ENCODE data around the gene PIPOX.

Gene PIPOX

GRCh38 chr17:29048440-29049368 lies 5.8 kb downstream of the PIPOX start:
- no peak for DNase-seq

DNA sequence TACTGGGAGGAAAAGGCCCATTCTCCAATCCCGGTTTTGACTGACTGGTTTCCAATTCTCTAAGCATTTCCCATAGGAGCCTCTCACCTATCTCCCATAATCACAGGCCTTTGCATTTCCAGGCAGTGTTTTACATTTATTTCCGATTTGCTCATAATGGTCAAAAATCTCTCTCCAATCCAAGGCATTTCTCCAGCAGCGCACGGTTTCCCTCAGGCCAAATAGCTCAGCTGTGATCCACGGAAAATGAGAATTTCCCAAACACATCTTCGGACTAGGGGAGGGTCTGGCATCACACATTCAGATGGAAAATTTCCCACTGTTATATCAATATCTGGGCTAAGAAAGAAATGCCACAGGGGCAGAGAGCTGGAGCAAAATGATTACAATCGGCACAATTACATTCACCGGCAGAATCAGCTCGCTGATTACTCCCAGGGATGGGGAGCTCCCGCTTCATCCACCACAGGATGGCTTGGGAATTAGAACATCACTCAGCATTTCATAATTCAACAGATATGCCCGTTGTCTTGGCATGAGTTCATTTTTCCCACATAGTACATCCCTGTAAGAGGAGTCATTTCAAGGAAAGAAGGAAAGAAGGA lies 6.7 kb downstream of the PIPOX start:
- DNase-seq, result no peak

DNA sequence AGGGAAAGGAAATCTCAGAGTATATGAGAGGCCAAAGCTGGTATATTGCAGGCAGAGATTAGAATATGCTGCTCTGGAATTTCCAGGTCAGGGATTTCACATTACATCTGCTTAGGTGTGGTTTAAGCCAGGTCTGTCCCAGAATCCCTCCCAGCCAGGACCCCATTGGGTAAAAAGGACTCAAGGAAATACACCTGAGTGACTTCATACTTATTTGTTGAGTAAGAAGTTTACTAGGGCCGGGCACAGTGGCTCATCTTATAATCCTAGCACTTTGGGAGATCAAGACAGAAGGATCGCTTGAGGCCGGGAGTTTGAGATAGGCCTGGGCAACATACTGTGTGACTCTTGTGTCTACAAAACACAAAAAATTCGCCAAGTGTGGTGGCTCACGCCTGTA lies 7.2 kb downstream of the PIPOX start:
- DNase-seq, result no peak

DNA sequence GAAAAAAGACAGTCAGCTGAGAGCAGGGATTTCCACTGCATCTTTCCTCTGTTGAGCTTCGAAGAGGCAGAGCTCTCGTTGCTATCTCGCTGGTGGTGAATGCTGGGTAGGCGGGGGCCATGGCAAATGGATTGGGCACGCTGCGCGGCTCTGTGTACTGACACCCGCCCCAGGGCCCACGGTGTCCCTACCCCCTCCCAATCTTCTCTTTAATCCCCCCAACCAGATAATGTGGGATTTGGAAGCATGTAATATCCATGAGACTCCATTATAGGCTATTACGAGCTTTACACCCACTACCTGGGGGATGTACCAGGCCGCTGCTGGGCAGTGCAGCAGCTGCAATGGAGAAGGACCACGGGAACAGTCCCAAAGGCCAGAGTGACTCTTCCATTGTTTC lies 8.3 kb downstream of the PIPOX start:
- no peak for DNase-seq

- no peak for DNase-seq
Measured at GRCh38 chr17:29051731-29052130, 8.8 kb downstream of the PIPOX start.

DNA sequence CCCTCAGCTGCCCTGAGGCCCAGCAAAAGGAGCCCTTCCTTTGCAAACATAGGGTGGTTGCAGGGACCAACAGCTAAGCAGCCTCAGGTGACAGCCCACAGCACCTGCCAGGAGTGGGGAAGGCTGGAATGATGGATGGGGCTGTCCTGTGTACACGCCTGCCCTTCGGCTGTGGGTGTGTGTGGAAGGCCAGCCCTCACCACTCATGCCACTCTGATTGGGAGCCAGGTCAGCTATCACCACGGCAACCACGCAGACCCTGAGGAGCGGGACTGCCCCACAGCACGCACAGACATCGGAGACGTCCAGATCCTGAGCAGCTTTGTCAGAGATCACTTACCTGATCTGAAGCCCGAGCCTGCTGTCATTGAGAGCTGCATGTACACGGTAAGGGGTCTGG lies 11.9 kb downstream of the PIPOX start:
- no peak for DNase-seq

DNA sequence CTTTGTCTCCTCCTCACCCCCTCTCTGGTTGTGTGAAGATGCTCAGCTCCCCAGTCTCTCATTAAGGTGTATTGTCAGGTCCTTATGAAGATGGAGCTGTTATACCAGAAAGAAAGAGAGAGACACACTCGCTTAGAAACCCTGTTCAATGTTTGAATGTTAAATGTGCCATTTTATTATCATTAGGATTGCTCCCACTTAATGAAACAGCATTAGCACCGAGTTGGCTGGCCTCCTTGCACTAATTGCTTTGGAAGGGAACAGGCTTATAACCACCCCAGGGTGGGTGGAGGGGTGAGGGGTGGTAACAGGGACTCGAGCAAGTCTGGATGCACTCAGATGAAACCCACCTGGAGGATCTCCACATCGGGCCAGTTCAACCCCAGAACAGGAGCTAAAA lies 14.4 kb downstream of the PIPOX start:
- DNase-seq, result no peak

- DNase-seq, result no peak
Measured at GRCh38 chr17:29058391-29058790, 15.4 kb downstream of the PIPOX start.

- no peak for DNase-seq
Measured at GRCh38 chr17:29059281-29059680, 16.3 kb downstream of the PIPOX start.

DNA sequence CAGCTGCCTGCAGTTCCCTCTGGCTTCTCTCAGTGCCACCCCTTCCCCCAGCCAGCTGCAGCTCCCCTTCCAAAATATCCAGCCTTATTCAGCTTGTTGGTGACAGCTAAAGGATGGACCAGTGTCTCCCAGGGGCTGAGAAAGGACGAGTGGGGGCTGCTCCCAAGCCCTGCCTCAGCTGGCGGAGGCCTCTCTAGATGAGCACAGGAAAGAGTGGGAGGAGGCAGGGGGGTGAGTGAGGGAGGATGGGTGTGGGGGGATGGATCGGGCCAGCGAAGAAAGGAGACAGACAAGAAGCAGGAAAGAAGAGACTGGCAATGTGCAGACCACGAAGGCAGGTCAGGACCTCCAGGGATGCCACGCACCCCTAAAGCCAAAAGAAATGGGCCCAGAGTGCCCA lies 17.5 kb downstream of the PIPOX start:
- no peak for DNase-seq

DNA sequence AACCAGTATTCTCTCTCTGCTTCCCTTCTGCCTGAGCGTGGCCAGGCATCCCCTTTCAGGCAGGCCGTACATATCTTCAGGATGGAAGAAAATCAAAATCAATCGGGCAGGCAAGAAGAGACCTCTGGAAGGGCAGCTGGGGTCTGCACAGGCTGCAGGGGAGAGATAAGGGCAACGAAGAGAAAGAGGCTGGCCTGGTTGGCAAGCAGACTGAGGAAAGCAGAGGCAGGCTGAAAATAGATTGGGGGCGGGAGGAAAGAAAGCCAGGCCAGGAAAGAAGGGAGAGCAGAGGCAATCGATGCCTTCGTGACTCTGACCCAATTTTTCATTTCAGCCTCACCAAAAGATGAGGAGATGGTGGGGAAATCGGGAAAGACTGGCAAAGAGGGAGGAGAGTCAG lies 18.1 kb downstream of the PIPOX start:
- DNase-seq, result no peak

- no peak for DNase-seq
Measured at GRCh38 chr17:29062215-29062614, 19.3 kb downstream of the PIPOX start.

DNA sequence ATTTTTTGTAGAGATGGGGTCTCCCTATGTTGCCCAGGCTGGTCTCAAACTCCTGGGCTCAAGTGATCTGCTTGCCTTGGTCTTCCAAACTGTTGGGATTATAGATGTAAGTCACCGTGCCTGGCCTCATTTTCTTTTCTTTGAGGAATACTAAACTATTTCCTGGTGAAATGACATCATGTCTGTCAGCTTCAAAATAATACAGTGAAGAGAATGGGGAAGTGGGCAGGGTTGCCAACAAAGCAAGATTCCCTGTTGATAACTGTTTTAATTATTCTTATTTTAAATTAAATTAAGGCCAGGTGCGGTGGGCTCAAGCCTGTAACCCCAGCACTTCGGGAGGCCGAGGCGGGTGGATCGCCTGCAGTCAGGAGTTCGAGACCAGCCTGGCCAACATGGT lies 21.1 kb downstream of the PIPOX start:
- DNase-seq, result no peak

DNA sequence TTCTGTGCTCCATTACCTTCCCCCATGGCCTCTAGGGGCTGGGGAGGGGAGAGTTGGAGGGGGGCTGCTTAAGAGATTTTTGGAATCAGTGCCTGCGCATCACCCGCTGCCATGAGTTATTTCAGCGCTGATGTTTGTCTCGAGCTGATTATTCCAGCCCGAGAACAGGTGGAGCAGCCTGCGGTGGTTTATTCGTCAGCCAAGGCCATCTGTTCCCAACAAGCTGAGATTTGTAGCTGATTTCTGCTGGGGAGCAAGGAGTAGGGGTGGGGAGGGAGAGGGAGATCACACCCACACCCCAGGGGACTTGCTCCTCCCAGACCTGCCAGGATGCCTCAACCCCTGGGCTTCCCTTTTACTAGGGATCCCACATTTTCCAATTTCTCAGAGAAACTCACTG lies 23.1 kb downstream of the PIPOX start:
- no peak for DNase-seq

DNA sequence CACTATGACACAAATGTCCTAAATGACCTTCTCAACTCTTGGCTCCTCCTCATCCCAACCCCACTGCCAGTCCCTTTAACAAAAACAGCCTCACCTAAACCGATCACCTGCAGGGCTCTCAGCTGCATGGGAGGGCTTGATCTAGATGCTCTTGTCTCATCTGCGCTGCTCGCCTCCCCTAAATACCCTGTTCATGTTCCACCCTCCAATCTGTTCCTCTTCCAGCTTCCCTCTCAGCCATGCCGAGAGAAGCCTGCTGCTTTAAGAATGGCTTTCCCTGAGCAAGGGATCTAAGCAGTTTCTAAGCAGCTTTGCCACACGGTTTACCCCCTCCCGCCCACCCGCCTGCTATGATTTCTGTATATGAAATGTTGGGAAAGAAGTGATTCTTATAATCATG lies 23.7 kb downstream of the PIPOX start:
- DNase-seq, result no peak

- DNase-seq, result no peak
Measured at GRCh38 chr17:29068818-29069217, 25.9 kb downstream of the PIPOX start.

DNA sequence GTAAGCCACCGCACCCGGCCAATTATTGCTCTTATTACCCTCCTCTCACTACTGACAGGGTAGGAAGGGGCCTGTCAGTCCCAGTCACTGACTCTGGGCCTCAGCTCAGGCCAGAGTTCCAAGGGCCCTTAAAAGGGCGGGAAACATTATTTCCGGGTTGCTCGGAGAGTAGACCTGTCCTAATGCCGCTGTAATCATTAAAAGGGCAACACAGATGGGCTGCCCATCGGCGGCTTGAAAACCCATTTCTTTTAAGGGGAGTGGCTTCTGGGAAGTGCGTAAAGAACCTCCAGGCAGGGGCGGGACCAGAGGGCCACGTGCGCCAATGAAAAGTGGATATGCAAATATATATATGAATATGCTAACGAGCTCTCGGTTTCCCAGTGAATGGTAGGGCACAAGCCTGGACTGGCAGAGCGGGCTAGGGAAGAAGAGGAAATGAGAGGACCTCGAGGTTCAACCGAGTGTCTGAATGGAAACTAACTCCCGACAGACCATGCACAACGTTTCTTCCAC lies 26.6 kb downstream of the PIPOX start:
- no peak for DNase-seq

- DNase-seq, result no peak
Measured at GRCh38 chr17:29070308-29070707, 27.4 kb downstream of the PIPOX start.

DNA sequence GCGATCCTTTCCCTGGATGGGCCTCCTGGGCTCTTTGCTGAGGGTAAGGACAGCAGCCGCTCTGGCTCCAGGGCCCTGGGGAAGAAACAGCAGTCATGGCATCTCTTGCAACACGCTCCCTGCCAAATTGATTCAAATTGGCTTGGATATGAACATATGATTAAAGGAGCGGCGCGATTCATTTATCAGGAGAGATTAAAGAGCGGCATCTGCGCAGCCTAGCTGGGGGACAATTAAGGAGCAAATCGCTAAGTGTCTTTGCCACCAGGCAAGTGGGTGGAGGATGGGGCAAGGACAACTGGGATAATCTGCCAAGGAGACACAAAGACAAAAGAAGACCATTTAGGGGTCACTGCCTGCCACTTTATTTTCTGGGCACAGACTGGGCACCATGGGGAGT lies 27.8 kb downstream of the PIPOX start:
- DNase-seq, result no peak

DNA sequence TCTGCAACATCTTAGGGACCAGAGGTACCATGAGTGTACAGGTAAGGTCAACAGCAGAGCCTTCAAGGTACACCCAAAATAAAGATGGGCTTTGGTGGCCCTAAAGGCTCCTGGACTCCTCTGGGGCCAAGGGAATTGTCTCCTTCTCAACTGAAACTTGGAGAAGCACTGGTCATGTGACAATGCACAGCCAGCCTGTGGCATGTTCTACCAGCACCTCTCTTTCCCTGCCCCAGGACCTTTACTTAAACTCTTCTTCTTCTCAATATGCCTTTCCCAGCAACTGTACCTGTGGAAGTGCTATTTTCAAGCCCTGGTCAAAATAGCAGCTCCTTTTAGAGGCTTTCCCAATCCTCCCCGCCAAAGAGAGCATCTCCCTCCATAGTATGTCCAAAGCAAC lies 28.4 kb downstream of the PIPOX start:
- no peak for DNase-seq

DNA sequence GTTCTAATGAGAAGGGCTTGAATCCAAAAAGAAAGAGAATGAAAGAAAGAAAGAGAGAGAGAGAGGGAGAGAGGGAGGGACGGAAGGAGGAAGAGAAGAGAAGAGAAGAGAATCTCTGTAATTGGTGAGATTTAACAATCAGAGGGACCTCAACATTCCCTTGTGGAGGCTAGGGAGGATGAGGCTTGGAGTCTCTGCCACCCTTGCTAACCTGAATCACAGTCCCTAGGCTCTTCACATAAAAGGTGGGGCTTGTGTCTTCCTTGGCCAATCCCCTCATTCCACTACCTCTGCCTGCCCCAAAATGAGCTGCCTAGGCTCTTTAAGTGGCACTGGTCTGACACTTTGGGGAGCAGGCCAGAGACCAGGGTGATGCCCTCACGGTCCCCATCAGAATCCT lies 30.1 kb downstream of the PIPOX start:
- no peak for DNase-seq

DNA sequence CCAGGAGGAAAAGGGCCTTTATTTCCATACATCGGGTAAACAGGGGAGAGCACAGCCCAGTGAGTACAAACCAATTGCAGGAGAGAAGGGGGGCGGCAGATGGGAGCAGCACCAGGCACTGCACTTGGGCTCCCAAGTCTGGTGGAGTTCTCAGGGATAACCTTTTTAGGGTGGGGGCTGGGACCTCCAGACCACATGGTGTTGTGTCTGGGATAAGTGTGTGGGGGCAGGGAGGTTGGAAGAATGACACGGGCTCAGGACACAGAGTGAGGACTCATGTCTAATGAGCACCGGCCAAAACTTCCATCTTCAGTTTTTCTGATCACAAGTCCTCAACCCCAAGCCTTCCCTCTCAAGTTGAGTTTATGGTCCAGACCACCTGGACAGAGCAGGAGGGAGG lies 30.6 kb downstream of the PIPOX start:
- no peak for DNase-seq

DNA sequence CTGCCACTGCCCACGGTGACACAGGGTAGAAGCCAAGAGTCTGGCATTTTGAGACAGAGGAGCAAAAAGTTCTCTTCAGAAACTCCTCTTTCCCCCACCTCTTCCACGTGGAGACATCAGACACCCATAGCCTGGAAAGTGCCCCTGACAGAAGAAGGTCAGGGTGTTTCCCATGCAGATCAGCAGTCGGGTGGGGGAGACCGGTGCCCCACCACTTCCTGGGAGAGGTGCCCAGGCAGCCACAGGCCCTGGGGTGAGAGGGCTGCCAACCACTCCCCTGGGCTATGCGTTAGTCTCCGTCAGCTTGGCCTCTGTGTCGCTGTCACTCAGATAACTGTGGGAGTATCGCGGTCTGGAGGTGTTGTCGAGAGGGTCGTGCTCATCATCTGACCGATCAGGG lies 31.5 kb downstream of the PIPOX start:
- no peak for DNase-seq

DNA sequence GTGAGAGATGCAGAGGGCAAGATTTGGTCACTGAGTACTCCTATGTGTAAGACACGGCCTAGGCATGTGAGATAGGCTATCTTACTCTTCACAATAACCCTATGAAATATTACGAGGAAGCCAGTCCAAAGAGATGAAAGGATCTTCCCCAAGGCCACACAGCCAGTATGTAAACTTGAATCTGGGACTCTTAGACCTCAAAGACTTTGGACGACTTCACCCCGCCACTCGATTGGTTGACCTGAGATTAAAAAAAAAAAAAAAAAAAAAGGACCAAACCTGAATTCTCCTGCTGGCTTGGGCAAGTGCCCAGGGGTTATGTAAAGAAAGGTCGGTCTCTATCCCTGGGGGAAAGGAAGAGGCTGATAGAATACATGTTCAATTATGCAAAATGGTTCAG lies 33.1 kb downstream of the PIPOX start:
- no peak for DNase-seq

- DNase-seq, result no peak
Measured at GRCh38 chr17:29076722-29077121, 33.8 kb downstream of the PIPOX start.

Data from NCI-H510A (cell line).